K562 (cell line): ENCODE results near the gene NENF.

Experiments used
- HNRNPLL ChIP-seq: fragments of 200-400 bp; formaldehyde crosslinking; IDR thresholded peaks from 2 replicates; pipeline ENCODE4 v1.6.1; 2017; ENCODE audit warnings: low read length, low read depth, mild to moderate bottlenecking; ENCODE audit not compliant: poor library complexity, severe bottlenecking
- PBX2 ChIP-seq, 2 experiments: IDR thresholded peaks in 1 of 2; conservative IDR thresholded peaks in 1 of 2; 2 replicates each; pipeline ENCODE4 v1.6.1; 2016; ENCODE audit warnings: low read depth in 2 of 2, mild to moderate bottlenecking in 1 of 2, missing compliant biosample characterization in 1 of 2, missing genetic modification characterization in 1 of 2, moderate library complexity in 1 of 2
- TAF1 ChIP-seq: IDR thresholded peaks from 2 replicates; pipeline ENCODE4 v1.6.1; 2011; ENCODE audit warnings: mild to moderate bottlenecking, low read length, moderate library complexity; ENCODE audit not compliant: insufficient read depth, control insufficient read depth, severe bottlenecking; ENCODE audit errors: extremely low read depth

GRCh38 chr1:212450331-212450881 lies 17.7 kb downstream of the NENF start:
- TF ChIP-seq HNRNPLL, result no peak
- TF ChIP-seq TAF1, result no peak
- TF ChIP-seq PBX2 (CRISPR knock-in tag; IDR thresholded peaks at IDR 0.05; ENCODE audit: low read depth), result no peak
- no peak for TF ChIP-seq PBX2 (tag; conservative IDR thresholded peaks at IDR 0.05; ENCODE audit: low read depth)
